Lower leg skin (tissue), 4 donors: ENCODE results near the gene C5orf63. TPM values are rescaled to one million over a fixed set of nuclear protein-coding genes. Genes with fewer than 3 reads are reported as not detected.
"Not testable (repeated sequence)": the region's sequence is repeated elsewhere in the genome, so short reads cannot be mapped to it uniquely, and the experiment has no call there.

Experiments used
- DNase-seq, 2 donors: peaks; one replicate each; pipeline ENCODE4 v3.0.0-alpha.2; 2019; ENCODE audit warnings: low spot score in 2 of 2
- H3K4me3 ChIP-seq: fragments of 200-600 bp; sonication (generic); 2 replicates; pipeline ENCODE4 v1.5.1; 2017; ENCODE audit warnings: mild to moderate bottlenecking, low read depth; ENCODE audit not compliant: poor library complexity, severe bottlenecking
- POLR2A ChIP-seq, 2 donors: fragments of 450-650 bp; IDR thresholded peaks; one replicate each; pipeline ENCODE4 v1.6.1; 2016 to 2017; ENCODE audit warnings: antibody characterized with exemption in 2 of 2, mild to moderate bottlenecking in 1 of 2, moderate library complexity in 1 of 2
- WGBS, 2 donors: methylation state at CpG; one replicate each; pipeline ENCODE4 v1.1.5; 2018; 5-methylcytosine and 5-hydroxymethylcytosine counted together
- intact Hi-C: fragments of 100-400 bp; cut with DNase I; formaldehyde crosslinking; loops from one replicate; pipeline ENCODE4 v1.15.0; 2023; ENCODE audit warnings: low total_unique reads
- total RNA-seq, 4 donors: library from RNA; depleted of rRNA; stranded (reverse); fragments of >200 nt; gene quantifications; one replicate each; pipeline ENCODE4 v1.1.0, GENCODE V29; 2016
- TF ChIP-seq, protein P1 (sequence below), 3 donors: fragments of 450-650 bp; IDR thresholded peaks; one replicate each; pipeline ENCODE4 v1.5.1; 2016; ENCODE audit warnings: antibody characterized with exemption in 3 of 3, mild to moderate bottlenecking in 3 of 3, moderate library complexity in 2 of 3

C5orf63 gene
- total RNA-seq, result 1 to 10 TPM in 3 of 4 donors, under 1 TPM in 1; 0.91 to 3.3 (median 1.7) TPM

DNA sequence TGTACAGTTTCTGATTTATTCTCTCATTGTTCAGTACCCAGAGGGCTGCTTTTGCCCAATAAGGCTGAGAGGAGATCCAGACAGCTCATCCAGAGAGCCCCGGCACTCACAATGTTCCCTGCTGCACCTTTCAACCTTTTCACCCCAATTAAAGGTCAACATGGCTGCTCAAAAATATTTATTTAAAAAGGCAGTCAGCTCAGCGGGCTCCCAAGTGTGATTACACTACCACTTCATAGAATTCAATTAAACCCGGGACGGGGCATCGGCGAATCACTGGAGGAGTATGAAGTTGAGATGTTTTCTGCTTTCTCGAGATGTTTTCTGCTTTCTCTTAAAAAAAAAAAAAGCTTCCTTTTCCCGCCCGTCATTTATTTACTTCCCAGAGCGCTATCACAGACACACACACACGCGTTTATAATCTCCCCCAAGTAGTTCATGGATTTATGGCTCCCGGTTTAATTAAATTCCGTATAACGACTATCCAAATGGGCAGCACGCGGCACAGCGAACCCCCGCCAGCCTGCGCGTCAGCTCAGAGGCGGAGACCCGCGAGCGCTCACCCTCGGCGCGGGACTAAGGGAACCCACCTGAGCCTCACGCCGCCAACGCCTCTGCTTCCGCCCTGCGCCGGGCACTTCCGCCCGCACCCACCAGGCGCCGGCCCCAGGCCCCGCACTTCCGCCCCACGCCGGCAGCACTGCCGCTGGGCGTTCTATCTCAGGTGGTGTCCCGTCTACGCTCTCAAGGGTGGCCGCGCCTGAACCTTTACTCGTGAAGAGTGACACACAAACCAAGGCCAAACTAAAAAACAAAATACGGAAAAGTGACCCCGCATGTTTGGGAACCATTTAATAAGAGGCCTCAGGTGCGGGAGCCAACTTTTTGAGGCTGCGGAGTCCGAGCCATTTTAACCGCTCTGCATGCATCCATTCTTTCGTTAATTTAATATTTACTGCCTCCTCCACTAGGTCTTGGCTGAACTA lies at the start of gene C5orf63:
Gene C5orf63 (minus strand): TSS at position 642 of the 986 bp plus-strand sequence. CDS start 14,507 bp downstream, outside the sequence.
- 34 to 41% methylated on average over 56 of the region's 56 CpGs for WGBS, 2 donors
- intact Hi-C loops, result no loop called here
- no peak for TF ChIP-seq POLR2A (IDR thresholded peaks at IDR 0.05)
- TF ChIP-seq, protein P1, sequence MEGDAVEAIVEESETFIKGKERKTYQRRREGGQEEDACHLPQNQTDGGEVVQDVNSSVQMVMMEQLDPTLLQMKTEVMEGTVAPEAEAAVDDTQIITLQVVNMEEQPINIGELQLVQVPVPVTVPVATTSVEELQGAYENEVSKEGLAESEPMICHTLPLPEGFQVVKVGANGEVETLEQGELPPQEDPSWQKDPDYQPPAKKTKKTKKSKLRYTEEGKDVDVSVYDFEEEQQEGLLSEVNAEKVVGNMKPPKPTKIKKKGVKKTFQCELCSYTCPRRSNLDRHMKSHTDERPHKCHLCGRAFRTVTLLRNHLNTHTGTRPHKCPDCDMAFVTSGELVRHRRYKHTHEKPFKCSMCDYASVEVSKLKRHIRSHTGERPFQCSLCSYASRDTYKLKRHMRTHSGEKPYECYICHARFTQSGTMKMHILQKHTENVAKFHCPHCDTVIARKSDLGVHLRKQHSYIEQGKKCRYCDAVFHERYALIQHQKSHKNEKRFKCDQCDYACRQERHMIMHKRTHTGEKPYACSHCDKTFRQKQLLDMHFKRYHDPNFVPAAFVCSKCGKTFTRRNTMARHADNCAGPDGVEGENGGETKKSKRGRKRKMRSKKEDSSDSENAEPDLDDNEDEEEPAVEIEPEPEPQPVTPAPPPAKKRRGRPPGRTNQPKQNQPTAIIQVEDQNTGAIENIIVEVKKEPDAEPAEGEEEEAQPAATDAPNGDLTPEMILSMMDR (IDR thresholded peaks at IDR 0.05), result no peak
- peak in 1 of 2 donors; percentile 87 for DNase-seq
- peak within 1 kb of the TSS; percentile 45 for H3K4me3 ChIP-seq

DNA sequence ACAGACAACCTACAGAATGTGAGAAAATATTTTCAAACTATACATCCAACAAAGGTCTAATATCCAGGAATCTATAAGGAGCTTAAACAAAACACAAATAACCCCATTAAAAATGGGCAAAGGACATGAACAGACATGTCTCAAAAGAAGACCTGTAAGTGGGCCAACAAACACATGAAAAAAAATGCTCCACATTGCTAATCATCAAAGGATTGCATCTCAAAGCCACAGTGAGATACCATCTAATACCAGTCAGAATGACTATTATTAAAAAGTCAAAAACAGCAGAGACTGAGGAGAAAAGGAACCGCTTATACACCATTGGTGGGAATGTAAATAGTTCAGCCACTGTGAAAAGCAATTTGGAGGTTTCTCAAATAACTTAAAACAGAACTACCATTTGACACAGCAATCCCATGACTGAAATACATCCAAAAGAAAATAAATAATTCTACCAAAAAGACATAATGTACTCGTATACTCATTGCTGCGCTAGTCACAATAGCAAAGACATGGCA lies 39.1 kb upstream of the C5orf63 start:
- H3K4me3 ChIP-seq, result no peak overlapping the region
- intact Hi-C loops, result no loop called here
- TF ChIP-seq, protein P1 (IDR thresholded peaks at IDR 0.05), result no peak
- TF ChIP-seq POLR2A (IDR thresholded peaks at IDR 0.05), result no peak
- no peak for DNase-seq
- WGBS, 2 donors, result 85 to 91% methylated on average over 3 of the region's 3 CpGs

DNA sequence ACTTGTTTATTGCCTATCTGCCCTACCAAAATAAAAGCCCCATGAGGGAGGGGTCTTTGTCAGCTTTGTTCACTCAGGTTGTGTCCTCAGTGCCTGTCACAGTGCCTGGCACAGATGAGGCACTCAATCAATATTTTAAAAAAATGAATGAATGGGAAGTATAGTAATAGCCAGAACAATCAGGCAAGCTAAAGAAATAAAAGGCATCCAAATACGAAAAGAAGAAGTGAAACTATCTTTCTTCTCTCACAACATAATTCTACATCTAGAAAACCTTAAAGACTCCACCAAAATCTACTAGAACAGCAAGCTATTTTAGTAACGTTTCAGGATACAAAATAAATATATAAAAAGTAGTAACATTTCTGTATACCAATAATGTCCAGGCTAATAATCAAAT lies 37.8 kb upstream of the C5orf63 start:
- TF ChIP-seq, protein P1 (IDR thresholded peaks at IDR 0.05), result no peak
- TF ChIP-seq POLR2A (IDR thresholded peaks at IDR 0.05), result no peak
- 63 to 78% methylated on average over 2 of the region's 2 CpGs for WGBS, 2 donors
- no peak for DNase-seq
- intact Hi-C loops, result no loop called here
- H3K4me3 ChIP-seq, result no peak overlapping the region

DNA sequence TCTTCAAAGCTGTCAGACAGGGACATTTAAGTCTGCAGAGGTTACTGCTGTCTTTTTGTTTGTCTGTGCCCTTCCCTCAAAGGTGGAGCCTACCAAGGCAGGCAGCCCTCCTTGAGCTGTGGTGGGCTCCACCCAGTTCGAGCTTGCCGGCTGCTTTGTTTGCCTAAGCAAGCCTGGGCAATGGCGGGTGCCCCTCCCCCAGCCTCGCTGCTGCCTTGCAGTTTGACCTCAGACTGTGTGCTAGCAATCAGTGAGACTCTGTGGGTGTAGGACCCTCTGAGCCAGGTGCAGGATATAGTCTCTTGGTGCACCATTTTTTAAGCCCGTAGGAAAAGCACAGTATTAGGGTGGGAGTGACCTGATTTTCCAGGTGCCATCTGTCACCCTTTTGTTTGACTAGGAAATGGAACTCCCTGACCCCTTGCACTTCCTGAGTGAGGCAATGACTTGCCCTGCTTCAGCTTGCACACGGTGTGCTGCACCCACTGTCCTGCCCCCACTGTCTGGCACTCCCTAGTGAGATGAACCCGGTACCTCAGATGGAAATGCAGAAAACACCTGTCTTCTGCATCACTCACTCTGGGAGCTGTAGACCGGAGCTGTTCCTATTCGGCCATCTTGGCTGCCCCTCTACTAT lies 35.4 kb upstream of the C5orf63 start:
- whole genome bisulfite sequencing, 2 donors, result 74 to 75% methylated on average over 9 of the region's 9 CpGs
- H3K4me3 ChIP-seq, intact Hi-C loops, DNase-seq: not testable (repeated sequence)

DNA sequence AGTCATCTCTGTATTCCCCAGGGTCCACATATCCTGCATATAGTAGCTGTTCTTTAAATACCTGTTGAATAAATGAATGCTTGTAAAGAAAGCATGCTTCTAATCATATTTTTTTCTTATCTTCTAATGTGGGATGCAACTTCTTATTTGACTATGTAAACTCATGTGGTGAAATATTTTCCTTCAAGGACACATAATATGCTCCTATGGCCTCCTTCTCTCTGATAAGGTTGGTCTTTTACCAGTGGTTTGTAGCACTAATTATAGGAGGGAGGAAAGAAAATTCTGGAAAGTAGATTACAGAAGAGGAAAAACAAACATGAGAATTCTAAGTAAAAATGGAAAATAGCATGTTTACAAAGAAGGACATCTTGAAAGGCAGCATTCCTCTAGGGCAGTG lies 28.6 kb upstream of the C5orf63 start:
- no peak for TF ChIP-seq POLR2A (IDR thresholded peaks at IDR 0.05)
- TF ChIP-seq, protein P1 (IDR thresholded peaks at IDR 0.05), result no peak
- DNase-seq, result no peak
- no peak overlapping the region for H3K4me3 ChIP-seq

DNA sequence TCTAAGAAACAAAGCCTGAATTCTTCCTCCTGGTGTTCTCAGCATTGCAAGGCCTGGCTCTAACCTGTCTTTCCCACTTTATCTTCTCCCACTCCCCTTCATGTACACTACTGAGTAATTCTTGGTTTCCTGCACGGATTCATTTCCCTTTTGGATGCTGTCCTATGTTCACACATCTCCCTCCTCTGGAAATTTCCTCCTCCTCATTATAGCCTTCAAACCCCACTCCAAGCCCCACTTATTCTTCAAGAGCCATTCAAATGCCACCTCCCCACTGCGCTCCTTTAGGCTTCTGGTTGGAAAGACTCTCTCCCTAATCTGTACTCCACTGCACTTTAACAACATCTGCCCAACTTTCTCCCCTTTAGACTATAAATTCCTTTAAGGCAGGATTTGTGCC lies 28.2 kb upstream of the C5orf63 start:
- TF ChIP-seq, protein P1 (IDR thresholded peaks at IDR 0.05), result no peak
- no peak for TF ChIP-seq POLR2A (IDR thresholded peaks at IDR 0.05)
- intact Hi-C loops, result no loop called here
- H3K4me3 ChIP-seq, result no peak overlapping the region
- DNase-seq, result no peak
- WGBS, 2 donors, result 62 to 82% methylated on average over 2 of the region's 2 CpGs

More for the DNA sequence above, 28.6 kb upstream of the C5orf63 start:
- intact Hi-C loops, result no loop called here
